Spleen (tissue), 7 donors: ENCODE data around the gene APOE.

ENCODE experiments used
- CTCF ChIP-seq, 11 experiments: fragments of 200-600 bp in 7 of 11; fragments of 450-650 bp in 4 of 11; sonication (generic) in 4 of 11; IDR thresholded peaks in 8 of 11; conservative IDR thresholded peaks in 3 of 11; 1 replicate in 7 of 11; 2 replicates in 4 of 11; pipeline versions ENCODE4 v1.4.0 to v1.8.0; 2016 to 2021; ENCODE audit warnings: antibody characterized with exemption in 11 of 11, inconsistent platforms in 4 of 11, mild to moderate bottlenecking in 1 of 11
- POLR2A ChIP-seq, 3 donors: fragments of 450-650 bp; IDR thresholded peaks; one replicate each; pipeline ENCODE4 v1.5.1; 2017; ENCODE audit warnings: antibody characterized with exemption in 3 of 3, mild to moderate bottlenecking in 1 of 3
- POLR2AphosphoS5 ChIP-seq, 3 donors: sonication (generic); formaldehyde crosslinking; IDR thresholded peaks; one replicate each; pipeline ENCODE4 v1.5.1; 2017; ENCODE audit warnings: antibody characterized with exemption in 3 of 3
- donor health status: DM: no; HTN: no; CAD: no; lungs with moderate emphysema.
- donor health status: DM: no; HTN: no; CAD: no.
- donor health status: DM: no; HTN: no; CAD: no.

- TF ChIP-seq CTCF (IDR thresholded peaks at IDR 0.05 in 8 of 11, conservative IDR thresholded peaks at IDR 0.05 in 3 of 11) = no peak
- peak in 1 of 3 donors; percentile 11 for TF ChIP-seq POLR2AphosphoS5 (IDR thresholded peaks at IDR 0.05)
- no peak for TF ChIP-seq POLR2A (IDR thresholded peaks at IDR 0.05)
Measured at GRCh38 chr19:44900328-44901244, 5.0 kb upstream of the APOE start.
